Measurements from ENCODE around the gene KRTAP8-1.

Gene KRTAP8-1
- long read RNA-seq: 0 reads

GRCh38 chr21:30813174-30813573 is at the start of gene KRTAP8-1:
TSS of gene KRTAP8-1 (minus strand) at chr21:30813274. CDS start at chr21:30813220, 54 bp downstream.
- no peak within 1 kb of the TSS for H3K27ac ChIP-seq (replicated peaks)
- no peak for DNase-seq (ENCODE audit: low read depth in 1 of 2, low spot score in 1 of 2)
- H3K4me3 ChIP-seq (replicated peaks; ENCODE audit: insufficient read depth, low read length): no peak within 1 kb of the TSS
- H3K27me3 ChIP-seq (ENCODE audit: insufficient read depth, poor library complexity, severe bottlenecking): no peaks in the 10 kb centered on the region
- TF ChIP-seq POLR2AphosphoS5 (IDR thresholded peaks at IDR 0.05; ENCODE audit: low read depth): no peak
- TF ChIP-seq SPI1 (IDR thresholded peaks at IDR 0.05; ENCODE audit: borderline replicate concordance, low read depth): no peak
- TF ChIP-seq REST (IDR thresholded peaks at IDR 0.05; ENCODE audit: insufficient replicate concordance, low read depth): no peak
- no peak for TF ChIP-seq GABPA (IDR thresholded peaks at IDR 0.05; ENCODE audit: low read depth)
- no peak for TF ChIP-seq CTCF (IDR thresholded peaks at IDR 0.05; ENCODE audit: insufficient read depth, low read length)

- no peak overlapping the region for H3K4me3 ChIP-seq (replicated peaks; ENCODE audit: insufficient read depth, low read length)
- no peak overlapping the region for H3K27ac ChIP-seq (replicated peaks)
- DNase-seq (ENCODE audit: low read depth in 1 of 2, low spot score in 1 of 2): no peak
- TF ChIP-seq POLR2AphosphoS5 (IDR thresholded peaks at IDR 0.05; ENCODE audit: low read depth) (no peak), CTCF (IDR thresholded peaks at IDR 0.05; ENCODE audit: insufficient read depth, low read length) (no peak), SPI1 (IDR thresholded peaks at IDR 0.05; ENCODE audit: borderline replicate concordance, low read depth) (no peak), REST (IDR thresholded peaks at IDR 0.05; ENCODE audit: insufficient replicate concordance, low read depth) (no peak), GABPA (IDR thresholded peaks at IDR 0.05; ENCODE audit: low read depth) (no peak)
- H3K27me3 ChIP-seq (ENCODE audit: insufficient read depth, poor library complexity, severe bottlenecking): no peaks in the 10 kb centered on the region
Measured at GRCh38 chr21:30847627-30848500, 34.8 kb upstream of the KRTAP8-1 start.

GRCh38 chr21:30842990-30843389 is 29.9 kb upstream of the KRTAP8-1 start:
- DNase-seq (ENCODE audit: low read depth in 1 of 2, low spot score in 1 of 2): no peak
- H3K27ac ChIP-seq (replicated peaks): no peak overlapping the region
- no peaks in the 10 kb centered on the region for H3K27me3 ChIP-seq (ENCODE audit: insufficient read depth, poor library complexity, severe bottlenecking)
- TF ChIP-seq GABPA (IDR thresholded peaks at IDR 0.05; ENCODE audit: low read depth): no peak
- no peak for TF ChIP-seq SPI1 (IDR thresholded peaks at IDR 0.05; ENCODE audit: borderline replicate concordance, low read depth)
- no peak for TF ChIP-seq REST (IDR thresholded peaks at IDR 0.05; ENCODE audit: insufficient replicate concordance, low read depth)
- no peak for TF ChIP-seq CTCF (IDR thresholded peaks at IDR 0.05; ENCODE audit: insufficient read depth, low read length)
- TF ChIP-seq POLR2AphosphoS5 (IDR thresholded peaks at IDR 0.05; ENCODE audit: low read depth): no peak
- no peak overlapping the region for H3K4me3 ChIP-seq (replicated peaks; ENCODE audit: insufficient read depth, low read length)
